Cardiac muscle cell (in vitro differentiated cells and primary cell): ENCODE measurements around the gene EPB41L1. TPM values are rescaled to one million over a fixed set of nuclear protein-coding genes. Genes with fewer than 3 reads are reported as not detected.
A peak's percentile ranks its signal among the peaks of the same experiment; 100 is the strongest.

ENCODE experiments used
- DNase-seq, 2 donors: peaks; one replicate each; pipeline versions ENCODE4 v3.0.0 to v3.0.0-alpha.2; 2010 to 2017; ENCODE audit warnings: low read depth in 1 of 2, low spot score in 1 of 2
- H3K27ac ChIP-seq: fragments of 200-600 bp; sonication (generic); 2 replicates; pipeline ENCODE4 v1.5.1; 2016
- H3K27me3 ChIP-seq: fragments of 200-600 bp; sonication (generic); 2 replicates; pipeline ENCODE4 v1.6.0; 2016; ENCODE audit warnings: control low read depth
- H3K36me3 ChIP-seq: fragments of 200-600 bp; sonication (generic); 2 replicates; pipeline ENCODE4 v1.5.1; 2016; ENCODE audit warnings: control low read depth
- H3K4me1 ChIP-seq: fragments of 200-600 bp; sonication (generic); 2 replicates; pipeline ENCODE4 v1.8.1; 2017; ENCODE audit warnings: low read depth, mild to moderate bottlenecking, mixed run types
- H3K4me3 ChIP-seq: fragments of 200-600 bp; sonication (generic); 2 replicates; pipeline ENCODE4 v1.5.1; 2016; ENCODE audit warnings: mild to moderate bottlenecking
- H3K9me3 ChIP-seq: fragments of 200-600 bp; sonication (generic); 2 replicates; pipeline ENCODE4 v1.5.1; 2017; ENCODE audit warnings: low read depth, mild to moderate bottlenecking, control low read depth
- CTCF ChIP-seq: IDR thresholded peaks from 2 replicates; pipeline ENCODE4 v1.5.1; 2012; ENCODE audit warnings: low read depth, mild to moderate bottlenecking, low read length
- polyA plus RNA-seq: library from polyadenylated mRNA; unstranded; fragments of >200 nt; fragmentation: Nextera tagmentation; extraction: Ambion mirVana; gene quantifications from 2 replicates; pipeline ENCODE4 v1.2.1, GENCODE V29; 2016
- total RNA-seq: library from RNA; depleted of rRNA; stranded (reverse); fragments of >200 nt; gene quantifications from 2 replicates; pipeline ENCODE4 v1.2.3, GENCODE V29; 2016

Gene EPB41L1
- total and polyA plus RNA-seq, 2 experiments from 2014 or later, result 34.3 to 83.5 TPM

GRCh38 chr20:36181934-36182603, 27.5 kb downstream of the EPB41L1 start:
- H3K9me3 ChIP-seq, result no peaks in the 10 kb centered on the region
- H3K4me3 ChIP-seq, result no peak overlapping the region
- H3K36me3 ChIP-seq, result peaks cover 10% of the 10 kb centered on the region
- H3K4me1 ChIP-seq, result no peaks in the 10 kb centered on the region
- no peaks in the 10 kb centered on the region for H3K27me3 ChIP-seq
- H3K27ac ChIP-seq, result no peak overlapping the region
- peak in 1 of 2 donors; percentile 68 for DNase-seq
- TF ChIP-seq CTCF, result no peak

- H3K36me3 ChIP-seq, result peaks cover 10% of the 10 kb centered on the region
- H3K9me3 ChIP-seq, result no peaks in the 10 kb centered on the region
- H3K4me1 ChIP-seq, result no peaks in the 10 kb centered on the region
- H3K4me3 ChIP-seq, result no peak overlapping the region
- DNase-seq, result no peak
- H3K27me3 ChIP-seq, result no peaks in the 10 kb centered on the region
- no peak for TF ChIP-seq CTCF
- H3K27ac ChIP-seq, result no peak overlapping the region
Measured at GRCh38 chr20:36182604-36183154, 28.1 kb downstream of the EPB41L1 start.

GRCh38 chr20:36183155-36183944, 28.8 kb downstream of the EPB41L1 start:
- no peak for DNase-seq
- Histone ChIP-seq H3K4me1 (no peaks in the 10 kb centered on the region), H3K36me3 (peaks cover 10% of the 10 kb centered on the region), H3K27me3 (no peaks in the 10 kb centered on the region), H3K27ac (no peak overlapping the region), H3K4me3 (no peak overlapping the region), H3K9me3 (no peaks in the 10 kb centered on the region)
- no peak for TF ChIP-seq CTCF

- TF ChIP-seq CTCF, result no peak
- no peak for DNase-seq
- H3K27ac ChIP-seq, result no peak overlapping the region
- H3K4me3 ChIP-seq, result no peak overlapping the region
- no peaks in the 10 kb centered on the region for H3K9me3 ChIP-seq
- no peaks in the 10 kb centered on the region for H3K4me1 ChIP-seq
- H3K36me3 ChIP-seq, result peaks cover 17% of the 10 kb centered on the region
- H3K27me3 ChIP-seq, result no peaks in the 10 kb centered on the region
Measured at GRCh38 chr20:36184816-36185776, 30.6 kb downstream of the EPB41L1 start.
